PFSK-1 (cell line): ENCODE results near the gene MORC3.

Experiments used
- POLR2AphosphoS5 ChIP-seq: IDR thresholded peaks from 2 replicates; pipeline ENCODE4 v1.6.1; 2012; ENCODE audit warnings: low read depth, mild to moderate bottlenecking, control low read depth, low read length, moderate library complexity
- SIN3A ChIP-seq: IDR thresholded peaks from 2 replicates; pipeline ENCODE4 v1.6.1; 2012; ENCODE audit warnings: mild to moderate bottlenecking, low read length, moderate library complexity, borderline replicate concordance; ENCODE audit not compliant: insufficient read depth
- TF ChIP-seq, protein P1 (sequence below), 2 experiments: IDR thresholded peaks; 2 replicates each; pipeline versions ENCODE4 v1.6.1 to v1.8.0; 2011 to 2012; ENCODE audit warnings: low read depth in 2 of 2, low read length in 2 of 2, control low read depth in 1 of 2, inconsistent platforms in 1 of 2, mild to moderate bottlenecking in 1 of 2, moderate library complexity in 1 of 2; ENCODE audit not compliant: insufficient read depth in 1 of 2

DNA sequence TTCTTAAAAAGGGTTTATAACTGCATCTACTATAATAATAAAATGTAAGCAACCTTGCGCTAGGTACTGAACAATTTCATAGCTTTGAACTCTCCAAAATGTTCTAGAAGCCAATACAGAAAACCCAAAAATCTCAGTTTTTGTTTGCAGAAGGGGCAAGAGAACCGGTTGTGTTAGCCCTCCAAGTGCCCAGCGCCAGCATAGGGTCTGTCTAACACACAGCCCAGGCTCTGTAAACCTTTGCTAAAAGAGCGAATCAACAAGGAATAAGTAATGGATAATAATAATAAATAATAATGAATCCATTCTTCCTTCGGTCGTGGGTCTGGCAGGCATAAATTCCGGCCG lies 64.9 kb downstream of the MORC3 start:
- TF ChIP-seq POLR2AphosphoS5 (no peak), SIN3A (no peak)
- TF ChIP-seq, protein P1, sequence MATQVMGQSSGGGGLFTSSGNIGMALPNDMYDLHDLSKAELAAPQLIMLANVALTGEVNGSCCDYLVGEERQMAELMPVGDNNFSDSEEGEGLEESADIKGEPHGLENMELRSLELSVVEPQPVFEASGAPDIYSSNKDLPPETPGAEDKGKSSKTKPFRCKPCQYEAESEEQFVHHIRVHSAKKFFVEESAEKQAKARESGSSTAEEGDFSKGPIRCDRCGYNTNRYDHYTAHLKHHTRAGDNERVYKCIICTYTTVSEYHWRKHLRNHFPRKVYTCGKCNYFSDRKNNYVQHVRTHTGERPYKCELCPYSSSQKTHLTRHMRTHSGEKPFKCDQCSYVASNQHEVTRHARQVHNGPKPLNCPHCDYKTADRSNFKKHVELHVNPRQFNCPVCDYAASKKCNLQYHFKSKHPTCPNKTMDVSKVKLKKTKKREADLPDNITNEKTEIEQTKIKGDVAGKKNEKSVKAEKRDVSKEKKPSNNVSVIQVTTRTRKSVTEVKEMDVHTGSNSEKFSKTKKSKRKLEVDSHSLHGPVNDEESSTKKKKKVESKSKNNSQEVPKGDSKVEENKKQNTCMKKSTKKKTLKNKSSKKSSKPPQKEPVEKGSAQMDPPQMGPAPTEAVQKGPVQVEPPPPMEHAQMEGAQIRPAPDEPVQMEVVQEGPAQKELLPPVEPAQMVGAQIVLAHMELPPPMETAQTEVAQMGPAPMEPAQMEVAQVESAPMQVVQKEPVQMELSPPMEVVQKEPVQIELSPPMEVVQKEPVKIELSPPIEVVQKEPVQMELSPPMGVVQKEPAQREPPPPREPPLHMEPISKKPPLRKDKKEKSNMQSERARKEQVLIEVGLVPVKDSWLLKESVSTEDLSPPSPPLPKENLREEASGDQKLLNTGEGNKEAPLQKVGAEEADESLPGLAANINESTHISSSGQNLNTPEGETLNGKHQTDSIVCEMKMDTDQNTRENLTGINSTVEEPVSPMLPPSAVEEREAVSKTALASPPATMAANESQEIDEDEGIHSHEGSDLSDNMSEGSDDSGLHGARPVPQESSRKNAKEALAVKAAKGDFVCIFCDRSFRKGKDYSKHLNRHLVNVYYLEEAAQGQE (IDR thresholded peaks at IDR 0.05; ENCODE audit: insufficient read depth in 1 of 2, low read depth in 2 of 2, low read length in 2 of 2), result no peak
